Stomach (tissue), 9 donors: ENCODE data around the gene TXLNA. TPM values are rescaled to one million over a fixed set of nuclear protein-coding genes. Genes with fewer than 3 reads are reported as not detected.

Experiments used
- DNase-seq, 2 donors: peaks; one replicate each; pipeline versions ENCODE4 v3.0.0 to v3.0.0-alpha.2; 2013 to 2019
- H3K27ac ChIP-seq, 5 donors: fragments of 200-600 bp in 4 of 5; sonication (generic) in 4 of 5; one replicate each; pipeline ENCODE4 v1.5.1; 2013 to 2019; ENCODE audit warnings: mild to moderate bottlenecking in 1 of 5, moderate library complexity in 1 of 5
- H3K27me3 ChIP-seq, 3 donors: fragments of 200-600 bp; sonication (generic); one replicate each; pipeline ENCODE4 v1.5.1; 2017 to 2019; ENCODE audit warnings: mixed run types in 1 of 3
- H3K36me3 ChIP-seq, 4 donors: fragments of 200-600 bp; sonication (generic); 1 replicate in 3 of 4; 2 replicates in 1 of 4; pipeline ENCODE4 v1.5.1; 2016 to 2019
- H3K4me1 ChIP-seq, 4 donors: fragments of 200-600 bp; sonication (generic); one replicate each; pipeline ENCODE4 v1.5.1; 2016 to 2019
- H3K4me3 ChIP-seq, 4 donors: fragments of 200-600 bp; sonication (generic) in 3 of 4; one replicate each; pipeline ENCODE4 v1.5.1; 2016 to 2019; ENCODE audit warnings: mild to moderate bottlenecking in 1 of 4
- H3K9me3 ChIP-seq, 4 donors: fragments of 200-600 bp; sonication (generic); one replicate each; pipeline ENCODE4 v1.5.1; 2016 to 2019
- CTCF ChIP-seq, 7 experiments: fragments of 450-650 bp in 4 of 7; fragments of 200-600 bp in 3 of 7; sonication (generic) in 3 of 7; IDR thresholded peaks; one replicate each; pipeline ENCODE4 v1.5.1; 2016 to 2019; ENCODE audit warnings: antibody characterized with exemption in 7 of 7, control low read depth in 2 of 7, mild to moderate bottlenecking in 1 of 7
- EP300 ChIP-seq: sonication (generic); formaldehyde crosslinking; IDR thresholded peaks from one replicate; pipeline ENCODE4 v1.6.1; 2017; ENCODE audit warnings: antibody characterized with exemption
- POLR2A ChIP-seq, 4 donors: fragments of 450-650 bp; IDR thresholded peaks; one replicate each; pipeline ENCODE4 v1.6.1; 2016; ENCODE audit warnings: antibody characterized with exemption in 4 of 4, control low read depth in 2 of 4, mild to moderate bottlenecking in 1 of 4, moderate library complexity in 1 of 4
- POLR2AphosphoS5 ChIP-seq, 3 donors: sonication (generic); formaldehyde crosslinking; IDR thresholded peaks; one replicate each; pipeline ENCODE4 v1.6.1; 2016; ENCODE audit warnings: antibody characterized with exemption in 3 of 3
- WGBS, 5 donors: extraction: QIAGEN DNeasy Blood & Tissue Kit in 3 of 5; methylation state at CpG; one replicate each; pipeline versions ENCODE4 v1.1.5 to v1.1.7; 2013 to 2018; 5-methylcytosine and 5-hydroxymethylcytosine counted together
- intact Hi-C: fragments of 100-400 bp; cut with DNase I; formaldehyde crosslinking; loops from one replicate; pipeline ENCODE4 v1.15.1; 2023; ENCODE audit warnings: low total_unique reads
- polyA plus RNA-seq, 3 donors: library from polyadenylated mRNA; stranded (reverse); fragments of 200-250 nt; gene quantifications; one replicate each; pipeline ENCODE4 v1.2.3, GENCODE V29; 2013
- total RNA-seq, 5 donors: library from RNA; depleted of rRNA; stranded (reverse); fragments of >200 nt; gene quantifications; one replicate each; pipeline versions ENCODE4 v1.1.0 to v1.2.3, GENCODE V29; 2014 to 2016
- donor health status: healthy with polysubstance abuse.
- donor health status: Bipolar disorder and iron deficiency.
- donor health status: healthy.

TXLNA gene
- total and polyA plus RNA-seq, 8 donors, result 9.8 to 48.1 (median 24.1) TPM

GRCh38 chr1:32219022-32219421 is 39.5 kb downstream of the TXLNA start:
- intact Hi-C loops, result no loop called here
- TF ChIP-seq CTCF (IDR thresholded peaks at IDR 0.05) (no peak), POLR2A (IDR thresholded peaks at IDR 0.05) (no peak), POLR2AphosphoS5 (IDR thresholded peaks at IDR 0.05) (no peak), EP300 (no peak)

GRCh38 chr1:32220746-32221580 is 41.5 kb downstream of the TXLNA start:
- intact Hi-C loops, result no loop called here
- H3K27ac ChIP-seq, result peak overlapping the region in 4 of 5 donors; percentile 90 to 97 (median 94)
- peak overlapping the region; percentile 88 to 95 (median 92) for H3K4me3 ChIP-seq
- H3K9me3 ChIP-seq, result no peaks in the 10 kb centered on the region
- peaks cover 26 to 67% (median 59%) of the 10 kb centered on the region in 4 donors for H3K36me3 ChIP-seq
- no peaks in the 10 kb centered on the region for H3K27me3 ChIP-seq
- TF ChIP-seq POLR2AphosphoS5 (IDR thresholded peaks at IDR 0.05), result no peak
- no peak for TF ChIP-seq CTCF (IDR thresholded peaks at IDR 0.05)
- no peak for TF ChIP-seq EP300
- TF ChIP-seq POLR2A (IDR thresholded peaks at IDR 0.05), result no peak
- DNase-seq, result no peak
- peaks cover 28 to 52% (median 38%) of the 10 kb centered on the region in 4 donors for H3K4me1 ChIP-seq
- 86 to 92% (median 91%) methylated on average over 3 to 4 of the region's 4 CpGs for WGBS, 5 donors

More at GRCh38 chr1:32219022-32219421, 39.5 kb downstream of the TXLNA start:
- Histone ChIP-seq H3K27me3 (no peaks in the 10 kb centered on the region), H3K9me3 (no peaks in the 10 kb centered on the region), H3K4me3 (no peak overlapping the region), H3K4me1 (peaks cover 25 to 51% (median 40%) of the 10 kb centered on the region in 4 donors), H3K36me3 (peaks cover 20 to 66% (median 58%) of the 10 kb centered on the region in 4 donors), H3K27ac (no peak overlapping the region)
- DNase-seq, result no peak
- WGBS, 5 donors, result 82 to 89% (median 85%) methylated on average over 7 of the region's 7 CpGs

GRCh38 chr1:32221581-32221979 is 42.1 kb downstream of the TXLNA start:
- Histone ChIP-seq H3K9me3 (no peaks in the 10 kb centered on the region), H3K27me3 (no peaks in the 10 kb centered on the region), H3K4me3 (peak overlapping the region; percentile 88 to 95 (median 92)), H3K36me3 (peaks cover 26 to 67% (median 59%) of the 10 kb centered on the region in 4 donors), H3K27ac (peak overlapping the region; percentile 86 to 97 (median 94)), H3K4me1 (peaks cover 28 to 46% (median 35%) of the 10 kb centered on the region in 4 donors)
- DNase-seq, result no peak
- intact Hi-C loops, result no loop called here
- 4 to 11% (median 5%) methylated on average over 8 to 13 of the region's 13 CpGs for WGBS, 5 donors
- TF ChIP-seq EP300, result no peak
- no peak for TF ChIP-seq POLR2A (IDR thresholded peaks at IDR 0.05)
- no peak for TF ChIP-seq POLR2AphosphoS5 (IDR thresholded peaks at IDR 0.05)
- no peak for TF ChIP-seq CTCF (IDR thresholded peaks at IDR 0.05)

- H3K27me3 ChIP-seq, result no peaks in the 10 kb centered on the region
- DNase-seq, result peak; percentile 93 to 98
- 0 to 1% (median 1%) methylated on average over 21 to 46 of the region's 46 CpGs for WGBS, 5 donors
- H3K27ac ChIP-seq, result peak within 1 kb of the TSS; percentile 86 to 97 (median 94)
- H3K36me3 ChIP-seq, result peaks cover 20 to 67% (median 59%) of the 10 kb centered on the region in 4 donors
- H3K4me1 ChIP-seq, result peaks cover 28 to 46% (median 35%) of the 10 kb centered on the region in 4 donors
- TF ChIP-seq CTCF (IDR thresholded peaks at IDR 0.05), result no peak
- peak in 2 of 4 donors; percentile 43 to 66 for TF ChIP-seq POLR2A (IDR thresholded peaks at IDR 0.05)
- TF ChIP-seq EP300, result no peak
- TF ChIP-seq POLR2AphosphoS5 (IDR thresholded peaks at IDR 0.05), result peak; percentile 89 to 96 (median 90)
- peak within 1 kb of the TSS; percentile 88 to 95 (median 92) for H3K4me3 ChIP-seq
- H3K9me3 ChIP-seq, result no peaks in the 10 kb centered on the region
- intact Hi-C loops, result no loop called here
These were observed 42.7 kb downstream of the TXLNA start, which contains the start of the genes EIF3I and TMEM234 for GRCh38 chr1:32221980-32222755. Gene EIF3I (plus strand): TSS chr1:32222407. CDS start chr1:32222442, 35 bp downstream. Gene TMEM234 (minus strand): TSS chr1:32222353. CDS start chr1:32222322, 31 bp downstream.
